HG02798 (cell line): ENCODE measurements around the gene ZMAT3.
"Not testable (repeated sequence)": the region's sequence is repeated elsewhere in the genome, so short reads cannot be mapped to it uniquely, and the experiment has no call there.

Experiments
- ATAC-seq: cut with Tn5 transposase; IDR thresholded peaks from one replicate; pipeline ENCODE4 v1.9.1; 2021; ENCODE audit warnings: mild to moderate bottlenecking; ENCODE audit not compliant: unreplicated experiment, poor library complexity

Gene ZMAT3

DNA sequence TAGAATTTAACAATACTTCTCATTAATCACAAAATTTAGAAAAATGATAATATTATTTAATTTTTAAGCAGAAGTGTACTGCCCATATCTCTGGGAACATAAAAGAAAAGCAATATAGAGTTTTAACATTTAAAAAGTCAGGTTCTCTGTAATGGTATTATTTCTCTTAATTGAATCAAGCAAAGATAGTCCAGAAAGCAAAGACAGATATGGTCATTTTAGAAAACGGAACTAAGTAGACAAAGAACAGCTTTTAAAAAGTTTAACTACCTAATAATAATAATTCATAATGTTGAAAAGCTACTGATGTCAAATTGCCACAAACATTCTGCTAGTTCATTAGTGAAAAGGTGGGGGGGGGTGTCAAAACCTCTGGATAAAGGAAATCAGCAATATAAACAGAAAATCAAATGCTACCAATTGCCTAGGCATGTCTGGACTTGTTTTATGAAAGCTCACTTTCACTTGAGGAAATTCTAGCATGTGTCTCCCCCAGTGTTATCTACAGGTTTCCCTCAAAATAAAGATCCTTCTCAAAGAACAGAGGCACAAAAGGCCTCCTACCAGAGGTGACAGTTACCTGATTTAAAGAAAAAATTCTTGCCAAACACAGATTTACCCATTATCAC, 1.7 kb downstream of the ZMAT3 start:
- no peak for ATAC-seq

DNA sequence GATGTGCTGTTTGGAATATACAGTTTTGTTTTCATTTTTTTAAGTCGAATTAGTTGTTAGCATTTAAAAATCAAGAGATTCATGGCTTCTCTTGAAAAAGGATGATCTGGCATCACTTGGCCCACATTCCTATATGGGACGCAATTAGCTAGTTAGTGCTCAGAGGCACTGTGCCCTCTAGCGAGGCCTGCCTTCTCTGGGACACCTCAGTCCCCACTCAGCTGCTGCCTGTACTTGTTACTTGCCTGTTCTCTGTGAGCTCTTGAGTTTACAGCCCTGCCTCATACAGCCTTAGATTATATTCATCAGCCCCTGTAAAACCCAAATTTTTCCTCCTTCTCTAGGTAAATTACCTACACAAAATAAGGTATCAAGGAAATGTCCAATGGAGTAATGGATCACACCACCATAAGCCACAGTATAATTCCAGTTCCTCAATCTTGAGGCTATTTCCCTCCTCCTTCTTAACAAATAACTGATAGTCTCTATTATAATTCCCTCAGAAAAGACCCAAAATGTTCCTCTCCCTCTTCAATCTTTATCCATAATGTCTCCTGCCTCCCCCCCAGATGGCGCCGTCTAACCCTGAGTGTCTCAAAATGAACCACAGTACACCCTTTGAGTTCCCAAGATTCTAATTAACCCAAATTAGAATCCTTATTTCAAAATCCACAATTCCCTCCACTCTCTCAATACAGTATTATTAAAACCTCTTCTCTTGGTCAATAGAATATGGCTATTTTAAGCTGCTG, 2.7 kb downstream of the ZMAT3 start:
- no peak for ATAC-seq

DNA sequence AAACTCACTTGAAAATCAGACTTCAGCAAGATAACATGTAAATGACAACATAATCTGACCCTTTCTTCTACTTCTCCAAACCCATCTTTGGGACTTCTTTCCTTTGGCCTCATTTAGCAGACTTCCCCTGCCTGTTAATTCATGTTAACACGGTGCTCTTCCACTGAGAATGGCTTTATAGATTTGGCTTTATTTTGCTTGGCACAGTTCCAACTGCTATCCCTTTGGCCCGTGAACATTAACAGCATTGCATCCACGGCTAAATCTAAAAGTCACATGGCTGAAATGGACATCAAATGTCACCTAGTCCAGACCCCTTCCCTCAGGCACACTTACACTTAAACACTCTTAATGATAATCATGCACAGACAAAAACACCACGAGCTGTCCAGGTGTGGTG, 3.8 kb downstream of the ZMAT3 start:
- no peak for ATAC-seq

DNA sequence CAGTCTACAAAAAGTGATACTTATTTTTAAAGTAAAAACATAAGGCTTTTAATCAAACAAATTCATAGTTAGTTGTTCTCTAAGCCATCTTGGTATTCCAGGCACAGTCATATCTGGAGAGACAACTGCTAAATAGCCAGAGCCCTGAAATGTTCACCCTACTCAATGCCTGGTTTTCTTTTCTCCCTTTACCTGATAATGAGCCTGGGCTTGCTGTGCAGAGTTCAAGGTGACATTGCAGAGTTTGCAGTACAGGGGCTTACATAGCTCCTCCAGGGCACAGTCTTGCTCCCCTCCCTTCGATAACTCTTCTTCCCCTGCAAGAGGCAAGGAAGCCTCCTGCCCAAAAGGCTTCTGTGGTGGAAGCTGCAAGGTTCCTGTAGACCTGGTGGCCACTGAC, 4.3 kb downstream of the ZMAT3 start:
- ATAC-seq: no peak

DNA sequence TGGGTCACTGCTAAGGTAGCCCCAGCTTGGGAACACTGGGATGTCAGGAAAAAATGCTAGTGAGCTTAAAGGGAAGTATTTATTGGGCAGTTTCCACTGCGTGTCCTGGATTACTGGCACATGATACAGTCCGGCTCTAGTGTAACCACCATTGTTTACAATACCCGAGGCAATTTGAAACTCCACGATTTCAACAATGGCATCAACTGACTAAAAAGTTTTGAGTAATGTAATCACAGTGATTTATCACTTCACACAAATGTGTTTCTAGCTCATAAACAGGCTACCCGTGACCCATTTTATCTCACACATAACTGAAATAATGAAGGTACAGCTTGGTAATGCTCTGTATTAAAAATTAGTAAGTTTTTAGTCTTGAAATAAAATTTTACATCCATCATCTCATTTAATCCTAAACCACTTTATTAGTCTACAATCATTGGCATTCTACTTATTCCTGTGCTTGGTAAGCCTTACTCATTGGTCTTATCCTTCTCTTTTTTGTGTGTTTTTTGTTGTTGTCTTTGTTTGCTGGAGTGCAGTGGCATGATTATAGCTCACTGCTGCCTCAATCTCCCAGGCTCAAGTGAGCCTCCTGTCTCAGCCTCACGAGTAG, 7.6 kb downstream of the ZMAT3 start:
- ATAC-seq: no peak

DNA sequence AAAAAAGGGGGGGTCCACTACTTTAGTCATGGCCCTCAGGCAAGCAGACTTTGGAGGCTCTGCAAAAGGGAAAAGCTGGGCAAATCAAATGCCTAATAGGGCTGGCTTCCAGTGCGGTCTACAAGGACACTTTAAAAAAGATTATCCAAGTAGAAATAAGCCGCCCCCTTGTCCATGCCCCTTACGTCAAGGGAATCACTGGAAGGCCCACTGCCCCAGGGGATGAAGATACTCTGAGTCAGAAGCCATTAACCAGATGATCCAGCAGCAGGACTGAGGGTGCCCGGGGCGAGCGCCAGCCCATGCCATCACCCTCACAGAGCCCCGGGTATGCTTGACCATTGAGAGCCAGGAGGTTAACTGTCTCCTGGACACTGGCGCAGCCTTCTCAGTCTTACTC, 15.3 kb downstream of the ZMAT3 start:
- ATAC-seq: no peak

DNA sequence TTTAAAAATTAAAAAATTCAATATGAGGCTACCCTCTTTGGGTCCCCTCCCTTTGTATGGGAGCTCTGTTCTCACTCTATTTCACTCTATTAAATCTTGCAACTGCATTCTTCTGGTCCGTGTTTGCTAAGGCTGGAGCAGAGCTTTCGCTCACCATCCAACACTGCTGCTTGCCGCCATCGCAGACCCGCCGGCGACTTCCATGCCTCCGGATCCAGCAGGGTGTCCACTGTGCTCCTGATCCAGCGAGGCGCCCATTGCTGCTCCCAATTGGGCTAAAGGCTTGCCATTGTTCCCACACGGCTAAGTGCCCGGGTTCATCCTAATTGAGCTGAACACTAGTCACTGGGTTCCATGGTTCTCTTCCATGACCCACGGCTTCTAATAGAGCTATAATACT, 17.0 kb downstream of the ZMAT3 start:
- ATAC-seq: not testable (repeated sequence)

DNA sequence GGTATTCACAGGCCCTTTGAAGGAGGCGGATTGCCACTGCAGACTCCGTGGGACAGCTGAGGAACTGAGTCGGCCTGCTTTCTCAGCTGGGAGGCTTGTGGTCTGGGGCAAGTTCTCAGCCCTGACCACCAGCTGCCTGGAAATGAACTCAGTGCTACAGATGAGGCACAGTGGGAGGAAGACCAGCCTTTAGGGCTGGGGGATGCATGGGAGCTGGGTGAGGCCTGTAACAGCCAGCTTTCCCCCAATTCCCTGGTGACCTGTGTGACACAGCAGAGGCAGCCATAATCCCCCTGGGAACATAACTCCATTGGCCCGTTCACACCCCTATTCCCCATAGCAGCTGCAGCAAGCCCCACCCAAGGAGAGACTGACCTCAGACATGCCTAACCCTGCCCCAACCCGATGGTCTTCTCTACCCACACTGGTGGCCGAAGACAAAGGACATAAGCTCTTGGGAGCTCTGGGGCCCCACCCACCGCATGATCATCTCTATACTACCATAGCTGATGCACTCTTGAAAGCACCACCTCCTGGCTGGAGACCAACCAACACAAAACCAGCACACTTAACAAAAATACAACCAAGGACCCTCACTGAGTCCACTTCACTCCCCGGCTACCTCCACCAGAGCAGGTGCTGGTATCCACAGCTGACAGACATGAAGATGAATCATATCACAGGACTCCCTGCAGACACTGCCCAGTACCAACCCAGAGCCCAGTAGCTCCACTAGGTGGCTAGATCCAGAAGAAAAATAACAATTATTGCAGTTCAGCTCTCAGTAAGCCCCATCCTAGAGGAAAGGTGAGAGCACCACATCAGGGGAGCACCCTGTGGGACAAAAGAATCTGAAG, 24.9 kb downstream of the ZMAT3 start:
- peak; percentile 88 for ATAC-seq

DNA sequence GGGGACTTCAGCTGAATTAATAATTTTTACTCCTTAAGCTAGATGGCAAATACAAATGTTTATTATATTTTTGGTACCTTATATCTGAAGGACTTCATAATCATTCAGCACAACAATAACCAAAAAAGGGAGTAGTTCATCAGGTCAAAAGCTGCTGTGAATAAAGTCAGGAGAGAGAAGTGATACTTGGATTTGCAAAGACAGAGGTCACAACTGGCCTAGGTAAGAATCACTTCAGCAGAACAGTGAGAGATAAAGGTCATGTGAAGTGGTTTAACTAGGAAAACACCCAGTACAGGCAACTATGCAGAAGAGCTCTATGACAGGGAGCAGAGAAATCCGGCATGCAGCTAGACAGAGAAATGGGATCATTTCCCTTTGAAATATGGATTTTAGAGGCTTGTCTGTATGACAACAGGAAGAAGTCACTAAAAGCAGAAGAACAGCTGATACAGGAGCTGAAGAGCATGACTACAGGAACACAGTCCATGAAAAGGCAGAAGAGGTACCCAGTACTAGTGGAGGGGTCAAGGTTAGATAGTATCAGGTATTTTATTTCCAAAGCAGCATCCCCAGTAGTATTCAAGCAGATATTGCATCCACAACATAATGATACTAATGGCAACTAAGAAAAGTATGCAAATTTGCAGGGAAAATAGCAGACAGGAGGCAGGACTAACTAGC, 25.7 kb downstream of the ZMAT3 start:
- peak; percentile 61 for ATAC-seq

DNA sequence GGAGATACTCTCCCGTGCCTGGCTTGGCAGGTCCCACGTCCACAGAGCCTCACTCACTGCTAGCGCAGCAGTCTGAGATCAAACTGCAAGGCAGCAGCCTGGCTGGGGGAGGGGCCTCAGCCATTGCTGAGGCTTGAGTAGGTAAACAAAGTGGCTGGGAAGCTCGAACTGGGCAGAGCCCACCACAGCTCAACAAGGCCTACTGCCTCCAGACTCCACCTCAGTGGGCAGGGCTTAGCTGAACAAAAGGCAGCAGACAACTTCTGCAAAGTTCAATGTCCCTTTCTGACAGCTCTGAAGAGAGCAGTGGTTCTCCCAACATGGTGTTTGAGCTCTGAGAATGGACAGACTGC, 32.7 kb downstream of the ZMAT3 start:
- ATAC-seq: not testable (repeated sequence)

DNA sequence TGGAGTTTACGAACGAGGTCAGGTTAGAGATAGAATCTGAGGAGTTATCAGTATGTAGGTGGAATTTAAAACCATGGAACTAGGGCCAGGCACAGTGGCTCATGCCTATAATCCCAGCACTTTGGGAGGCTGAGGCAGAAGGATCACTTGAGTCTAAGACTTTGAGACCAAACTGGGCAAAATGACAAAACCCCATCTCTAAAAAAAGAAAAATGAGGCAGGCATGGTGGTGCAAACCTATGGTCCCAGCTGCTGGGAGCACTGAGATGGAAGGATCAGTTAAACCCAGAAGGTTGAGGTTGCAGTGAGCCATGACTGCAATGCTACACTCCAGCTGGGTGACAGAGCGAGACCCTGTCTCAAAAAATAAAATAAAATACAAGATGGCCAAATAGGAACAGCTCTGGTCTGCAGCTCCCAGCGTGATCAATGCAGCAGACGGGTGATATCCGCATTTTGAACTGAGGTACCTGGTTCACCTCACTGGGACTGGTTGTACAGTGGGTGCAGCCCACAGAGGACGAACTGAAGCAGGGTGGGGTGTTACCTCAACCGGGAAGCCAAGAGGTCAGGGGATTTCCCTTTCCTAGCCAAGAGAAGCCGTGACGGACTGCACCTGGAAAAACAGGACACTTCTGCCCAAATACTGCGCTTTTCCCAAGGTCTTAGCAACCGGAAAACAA, 33.3 kb downstream of the ZMAT3 start:
- no peak for ATAC-seq

DNA sequence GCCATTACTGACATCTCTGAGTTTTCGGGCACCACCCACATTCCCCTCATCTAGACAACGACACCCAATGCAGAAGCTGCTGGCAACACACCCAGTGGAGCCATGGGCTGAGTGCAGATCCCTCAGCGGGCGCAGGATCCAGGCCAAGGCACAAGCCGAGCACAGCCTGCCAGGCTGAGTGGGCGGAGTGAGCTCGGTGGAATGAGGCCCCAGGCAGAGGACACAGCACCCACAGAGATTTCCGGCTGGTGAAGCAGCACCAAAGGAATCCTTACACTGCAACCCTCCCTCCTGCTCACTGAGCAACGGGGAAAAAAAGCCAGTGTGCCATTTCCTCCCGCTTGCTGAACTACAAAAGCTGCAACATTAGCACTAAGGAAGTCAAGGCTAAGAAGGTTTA, 34.3 kb downstream of the ZMAT3 start:
- no peak for ATAC-seq

DNA sequence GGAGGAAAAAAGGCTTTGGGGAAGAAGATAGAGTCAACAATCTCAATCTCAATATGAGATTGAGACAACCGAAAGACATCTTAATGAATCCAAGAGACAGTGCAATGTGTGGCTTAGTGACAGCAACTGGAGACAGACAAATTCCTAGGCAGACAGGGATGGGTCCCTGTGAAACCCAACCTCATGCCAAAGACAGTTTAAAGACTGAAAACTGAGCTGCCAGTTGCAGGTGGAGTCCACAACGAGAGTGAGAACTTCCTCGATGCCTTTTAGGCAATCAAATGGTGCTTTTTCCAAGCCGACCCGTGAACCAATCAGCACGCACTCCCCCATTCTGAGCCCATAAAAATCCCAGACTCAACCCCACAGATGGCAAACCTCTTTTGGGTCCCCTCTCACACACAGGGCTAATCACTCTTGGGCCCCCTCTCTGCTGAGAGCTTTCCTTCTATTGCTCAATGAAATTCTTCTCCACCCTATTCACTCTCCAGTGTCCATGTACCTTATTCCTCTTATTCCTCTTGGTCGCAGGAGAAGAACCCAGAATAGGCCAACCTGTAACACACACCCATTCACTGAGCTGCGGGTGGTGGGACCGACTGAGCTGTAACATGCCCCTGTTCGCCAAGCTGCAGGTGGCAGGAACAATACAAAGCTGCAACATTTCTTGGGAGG, 34.8 kb downstream of the ZMAT3 start:
- no peak for ATAC-seq

DNA sequence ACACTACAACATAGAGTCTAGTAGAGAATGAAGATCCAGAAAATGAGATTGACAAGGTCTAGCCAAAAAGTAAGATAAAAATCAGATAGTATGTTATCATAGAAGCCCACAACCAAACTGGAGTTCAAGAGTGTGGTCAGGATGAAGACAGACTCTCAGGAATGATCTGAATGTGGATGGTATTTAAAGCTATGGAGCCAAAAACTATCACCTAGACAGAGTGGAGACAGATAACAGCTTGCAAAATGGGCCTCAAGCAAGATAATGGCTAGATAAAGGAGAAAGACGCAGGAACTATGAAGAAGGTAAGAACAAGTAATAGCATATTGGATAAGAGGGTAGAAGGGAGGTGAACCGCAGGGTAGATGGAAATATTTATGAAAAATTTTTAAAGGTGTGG, 35.4 kb downstream of the ZMAT3 start:
- ATAC-seq: no peak

DNA sequence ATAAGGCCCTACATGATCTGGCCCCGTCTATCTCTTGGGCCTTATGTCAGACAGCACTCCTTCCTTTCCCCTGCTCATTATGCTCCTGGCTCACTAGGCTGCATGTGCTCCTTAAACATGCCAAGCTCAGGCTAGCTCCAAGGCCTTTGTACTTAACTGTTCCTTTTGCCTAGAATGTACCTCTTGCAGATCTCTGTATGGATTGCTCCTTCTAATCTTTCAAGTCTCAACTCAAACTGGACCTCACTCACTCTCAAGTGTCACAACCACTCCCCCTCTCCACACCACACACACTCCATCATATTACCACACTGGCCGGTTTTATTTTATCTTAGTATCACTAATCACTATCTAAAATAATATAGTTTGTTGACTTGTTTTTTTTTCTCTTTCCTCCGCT, 36.4 kb downstream of the ZMAT3 start:
- no peak for ATAC-seq

DNA sequence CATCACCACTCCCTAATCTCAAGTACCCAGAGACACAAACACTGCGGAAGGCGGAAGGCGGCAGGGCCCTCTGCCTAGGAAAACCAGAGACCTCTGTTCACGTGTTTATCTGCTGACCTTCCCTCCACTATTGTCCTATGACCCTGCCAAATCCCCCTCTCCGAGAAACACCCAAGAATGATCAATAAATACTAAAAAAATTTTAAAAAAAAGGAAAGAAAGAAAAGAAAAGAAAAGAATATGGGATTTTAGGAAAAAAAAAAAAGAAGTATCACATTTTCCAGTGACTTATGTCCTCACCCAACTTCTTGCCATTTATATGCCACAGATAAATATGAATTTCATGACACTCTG, 38.3 kb downstream of the ZMAT3 start:
- ATAC-seq: not testable (repeated sequence)

DNA sequence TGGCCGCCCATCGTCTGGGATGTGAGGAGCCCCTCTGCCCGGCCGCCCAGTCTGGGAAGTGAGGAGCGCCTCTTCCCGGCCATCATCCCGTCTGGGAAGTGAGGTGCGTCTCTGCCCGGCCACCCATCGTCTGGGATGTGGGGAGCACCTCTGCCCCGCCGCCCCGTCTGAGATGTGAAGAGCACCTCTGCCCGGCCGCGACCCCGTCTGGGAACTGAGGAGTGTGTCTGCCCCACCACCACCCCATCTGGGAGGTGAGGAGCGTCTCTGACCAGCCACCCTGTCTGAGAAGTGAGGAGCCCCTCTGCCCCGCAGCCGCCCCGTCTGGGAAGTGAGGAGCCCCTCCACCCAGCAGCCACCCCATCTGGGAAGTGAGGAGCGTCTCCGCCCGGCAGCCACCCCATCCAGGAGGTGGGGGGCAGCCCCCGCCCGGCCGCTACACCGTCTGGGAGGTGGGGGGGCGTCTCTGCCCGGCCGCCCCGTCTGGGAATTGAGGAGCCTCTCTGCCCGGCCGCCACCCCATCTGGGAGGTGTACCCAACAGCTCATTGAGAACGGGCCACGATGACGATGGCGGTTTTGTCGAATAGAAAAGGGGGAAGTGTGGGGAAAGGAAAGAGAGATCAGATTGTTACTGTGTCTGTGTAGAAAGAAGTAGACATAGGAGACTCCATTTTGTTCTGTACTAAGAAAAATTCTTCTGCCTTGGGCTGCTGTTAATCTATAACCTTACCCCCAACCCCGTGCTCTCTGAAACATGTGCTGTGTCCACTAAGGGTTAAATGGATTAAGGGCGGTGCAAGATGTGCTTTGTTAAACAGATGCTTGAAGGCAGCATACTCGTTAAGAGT, 38.9 kb downstream of the ZMAT3 start:
- not testable (repeated sequence) for ATAC-seq

DNA sequence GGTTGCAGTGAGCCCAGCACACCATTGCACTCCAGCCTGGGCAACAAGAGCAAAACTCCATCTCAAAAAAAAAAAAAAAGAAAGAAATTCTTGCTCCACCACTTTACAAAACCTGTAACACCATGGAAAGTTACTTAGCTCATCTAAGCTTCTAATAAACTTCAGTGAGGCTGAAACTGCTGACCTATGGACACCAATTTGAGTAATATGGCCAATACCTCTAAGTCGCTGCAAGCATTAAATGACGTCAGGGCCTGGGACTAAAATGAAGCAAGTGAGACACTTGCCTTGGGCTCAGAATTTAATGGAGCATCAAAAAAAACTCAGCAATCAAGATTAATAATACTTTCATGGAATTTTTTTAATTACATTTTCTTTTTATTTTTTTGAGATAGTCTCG, 42.5 kb downstream of the ZMAT3 start:
- ATAC-seq: no peak
